Muscle of leg (tissue), 11 donors: Measurements from ENCODE around the gene DLG5. TPM values are rescaled to one million over a fixed set of nuclear protein-coding genes. Genes with fewer than 3 reads are reported as not detected.

ENCODE experiments used
- DNase-seq: peaks from one replicate; pipeline ENCODE4 v3.0.0; 2013
- H3K27ac ChIP-seq: one replicate; pipeline ENCODE4 v1.5.1; 2013; ENCODE audit warnings: mild to moderate bottlenecking, low read length, control low read depth
- H3K27me3 ChIP-seq: one replicate; pipeline ENCODE4 v1.6.1; 2013; ENCODE audit warnings: low read length; ENCODE audit not compliant: control insufficient read depth, insufficient read depth
- H3K36me3 ChIP-seq: one replicate; pipeline ENCODE4 v1.6.1; 2013; ENCODE audit warnings: low read length; ENCODE audit not compliant: control insufficient read depth, insufficient read depth
- H3K4me1 ChIP-seq: one replicate; pipeline ENCODE4 v1.6.1; 2013; ENCODE audit warnings: low read length; ENCODE audit not compliant: control insufficient read depth, insufficient read depth
- H3K4me3 ChIP-seq: one replicate; pipeline ENCODE4 v1.5.1; 2013; ENCODE audit warnings: low read length, control low read depth
- H3K9me3 ChIP-seq: replicated peaks from 2 replicates; pipeline ENCODE4 v1.6.1; 2013; ENCODE audit warnings: low read depth, low read length; ENCODE audit not compliant: control insufficient read depth
- WGBS: methylation state at CpG from one replicate; pipeline ENCODE4 v1.1.5; 2013; ENCODE audit warnings: missing lambda C conversion rate; ENCODE audit not compliant: insufficient coverage; 5-methylcytosine and 5-hydroxymethylcytosine counted together
- polyA plus RNA-seq, 8 donors: library from polyadenylated mRNA; unstranded; fragments of 120-200 nt; gene quantifications; one replicate each; pipeline versions ENCODE4 v1.2.1 to v1.2.3, GENCODE V29; 2013; ENCODE audit warnings: inconsistent platforms in 1 of 8, low replicate concordance in 1 of 8; ENCODE audit not compliant: insufficient read length in 8 of 8, insufficient read depth in 1 of 8
- total RNA-seq: library from RNA; stranded (reverse); fragments of 120-200 nt; gene quantifications from one replicate; pipeline ENCODE4 v1.2.4, GENCODE V29; 2013

Gene DLG5
- total and polyA plus RNA-seq, 9 donors = 12.9 to 34.7 (median 24.8) TPM

- H3K4me3 ChIP-seq = no peak overlapping the region
- no peaks in the 10 kb centered on the region for H3K4me1 ChIP-seq
- H3K27ac ChIP-seq = no peak overlapping the region
- no peaks in the 10 kb centered on the region for H3K36me3 ChIP-seq
- 52% methylated on average over 2 of the region's 4 CpGs for WGBS
- H3K27me3 ChIP-seq = no peaks in the 10 kb centered on the region
- no peaks in the 10 kb centered on the region for H3K9me3 ChIP-seq
- DNase-seq = no peak
These were observed 13.5 kb downstream of the DLG5 start for GRCh38 chr10:77913090-77913489.

- no peaks in the 10 kb centered on the region for H3K36me3 ChIP-seq
- no peak overlapping the region for H3K4me3 ChIP-seq
- 86% methylated on average over 1 of the region's 2 CpGs for WGBS
These were observed 14.0 kb downstream of the DLG5 start for GRCh38 chr10:77912576-77912975.

GRCh38 chr10:77911535-77912123 lies 14.9 kb downstream of the DLG5 start:
- H3K27ac ChIP-seq = no peak overlapping the region
- no peaks in the 10 kb centered on the region for H3K4me1 ChIP-seq
- WGBS = 84% methylated on average over 3 of the region's 7 CpGs
- H3K4me3 ChIP-seq = no peak overlapping the region
- no peaks in the 10 kb centered on the region for H3K9me3 ChIP-seq
- H3K27me3 ChIP-seq = no peaks in the 10 kb centered on the region
- no peak for DNase-seq
- no peaks in the 10 kb centered on the region for H3K36me3 ChIP-seq

More at GRCh38 chr10:77912576-77912975, 14.0 kb downstream of the DLG5 start:
- DNase-seq = no peak
- H3K9me3 ChIP-seq = no peaks in the 10 kb centered on the region
- no peaks in the 10 kb centered on the region for H3K4me1 ChIP-seq
- no peaks in the 10 kb centered on the region for H3K27me3 ChIP-seq
- H3K27ac ChIP-seq = no peak overlapping the region

GRCh38 chr10:77910524-77911145 lies 15.9 kb downstream of the DLG5 start:
- Histone ChIP-seq H3K9me3 (no peaks in the 10 kb centered on the region), H3K27ac (no peak overlapping the region), H3K36me3 (no peaks in the 10 kb centered on the region), H3K4me3 (no peak overlapping the region), H3K4me1 (peaks cover 4% of the 10 kb centered on the region), H3K27me3 (no peaks in the 10 kb centered on the region)
- 100% methylated on average over 3 of the region's 8 CpGs for WGBS
- DNase-seq = no peak

- no peak for DNase-seq
- WGBS = 82% methylated on average over 8 of the region's 11 CpGs
These were observed 16.7 kb downstream of the DLG5 start for GRCh38 chr10:77909749-77910375.

GRCh38 chr10:77909021-77909748 lies 17.4 kb downstream of the DLG5 start:
- peaks cover 4% of the 10 kb centered on the region for H3K4me1 ChIP-seq
- H3K36me3 ChIP-seq = no peaks in the 10 kb centered on the region
- no peak overlapping the region for H3K27ac ChIP-seq
- H3K27me3 ChIP-seq = no peaks in the 10 kb centered on the region
- 82% methylated on average over 2 of the region's 9 CpGs for WGBS
- no peaks in the 10 kb centered on the region for H3K9me3 ChIP-seq
- H3K4me3 ChIP-seq = no peak overlapping the region
- DNase-seq = no peak

More at GRCh38 chr10:77909749-77910375, 16.7 kb downstream of the DLG5 start:
- peaks cover 4% of the 10 kb centered on the region for H3K4me1 ChIP-seq
- no peaks in the 10 kb centered on the region for H3K36me3 ChIP-seq
- H3K27ac ChIP-seq = no peak overlapping the region
- no peaks in the 10 kb centered on the region for H3K27me3 ChIP-seq
- H3K4me3 ChIP-seq = no peak overlapping the region
- no peaks in the 10 kb centered on the region for H3K9me3 ChIP-seq

- 91% methylated on average over 5 of the region's 9 CpGs for WGBS
These were observed 18.4 kb downstream of the DLG5 start for GRCh38 chr10:77907900-77908717.

GRCh38 chr10:77907462-77907861 lies 19.1 kb downstream of the DLG5 start:
- no peak for DNase-seq
- no peaks in the 10 kb centered on the region for H3K27me3 ChIP-seq
- no peaks in the 10 kb centered on the region for H3K36me3 ChIP-seq
- WGBS = 100% methylated on average over 1 of the region's 3 CpGs
- no peak overlapping the region for H3K27ac ChIP-seq
- peaks cover 4% of the 10 kb centered on the region for H3K4me1 ChIP-seq
- H3K9me3 ChIP-seq = no peaks in the 10 kb centered on the region
- H3K4me3 ChIP-seq = no peak overlapping the region

More at GRCh38 chr10:77907900-77908717, 18.4 kb downstream of the DLG5 start:
- Histone ChIP-seq H3K27me3 (no peaks in the 10 kb centered on the region), H3K27ac (no peak overlapping the region), H3K4me3 (no peak overlapping the region), H3K36me3 (no peaks in the 10 kb centered on the region), H3K9me3 (no peaks in the 10 kb centered on the region), H3K4me1 (peaks cover 4% of the 10 kb centered on the region)
- DNase-seq = no peak

GRCh38 chr10:77906951-77907421 lies 19.6 kb downstream of the DLG5 start:
- Histone ChIP-seq H3K4me3 (no peak overlapping the region), H3K27ac (no peak overlapping the region), H3K4me1 (peaks cover 6% of the 10 kb centered on the region), H3K36me3 (no peaks in the 10 kb centered on the region), H3K9me3 (no peaks in the 10 kb centered on the region), H3K27me3 (no peaks in the 10 kb centered on the region)
- 97% methylated on average over 5 of the region's 5 CpGs for WGBS
- no peak for DNase-seq
